HepG2 (cell line): Measurements from ENCODE around the gene ADRM1. TPM values are rescaled to one million over a fixed set of nuclear protein-coding genes. Genes with fewer than 3 reads are reported as not detected.

Experiments
- ATAC-seq: fragments of 200-7000 bp; cut with Tn5 transposase; 3 replicates; pipeline ENCODE4 v1.9.1; 2020; ENCODE audit warnings: mild to moderate bottlenecking, moderate library complexity
- BruUV-seq: library from RNA; stranded (reverse); fragments of 400-500 nt; replicated peaks from 2 replicates; lab custom pipeline; 2021; lab: Mats Ljungman, UMichigan
- CTCF ChIA-PET: fragments of 300-600 bp; formaldehyde crosslinking; extraction: SDS; loops from one replicate; lab custom pipeline; 2021; ENCODE audit warnings: low total read pairs, inconsistent platforms, low intra/inter-chr PET ratio; lab: Yijun Ruan, JAX
- POLR2A ChIA-PET: fragments of 350-600 bp; sonication (Branson Sonifier 250); formaldehyde crosslinking; loops from one replicate; lab custom pipeline; 2020; ENCODE audit warnings: antibody characterized with exemption, inconsistent platforms; lab: Yijun Ruan, JAX
- DNase-seq: peaks from one replicate; pipeline ENCODE4 v3.0.0-alpha.2; 2015; ENCODE audit warnings: low spot score
- FAIRE-seq: peaks from 3 replicates; lab custom pipeline; 2011; peaks lifted over from hg19 to GRCh38; lab: Jason Lieb, UNC
- H2AFZ ChIP-seq: one replicate; pipeline ENCODE4 v1.6.1; 2011; ENCODE audit warnings: low read length, inconsistent platforms
- H3K27ac ChIP-seq: fragments of 300-600 bp; 3 replicates; pipeline ENCODE4 v1.8.0; 2011; ENCODE audit warnings: mixed run types, mild to moderate bottlenecking, mixed read lengths, low read length, inconsistent platforms; ENCODE audit not compliant: insufficient read depth; ENCODE audit errors: extremely low read length
- H3K27me3 ChIP-seq, 2 experiments: fragments of 200-600 bp in 1 of 2; 2 replicates in 1 of 2; 3 replicates in 1 of 2; pipeline versions ENCODE4 v1.6.0 to v1.8.0; 2011; ENCODE audit warnings: low read length in 2 of 2, mild to moderate bottlenecking in 2 of 2, moderate library complexity in 2 of 2, inconsistent platforms in 1 of 2; ENCODE audit not compliant: insufficient read depth in 2 of 2, control insufficient read depth in 1 of 2
- H3K36me3 ChIP-seq, 2 experiments: fragments of 200-600 bp in 1 of 2; replicated peaks in 1 of 2; 2 replicates in 1 of 2; 3 replicates in 1 of 2; pipeline versions ENCODE4 v1.5.1 to v1.8.0; 2011; ENCODE audit warnings: low read length in 2 of 2, inconsistent platforms in 1 of 2; ENCODE audit not compliant: insufficient read depth in 2 of 2, control insufficient read depth in 1 of 2
- H3K4me1 ChIP-seq: 2 replicates; pipeline ENCODE4 v1.5.1; 2012; ENCODE audit warnings: low read length, inconsistent platforms; ENCODE audit not compliant: insufficient read depth
- H3K4me2 ChIP-seq: 2 replicates; pipeline ENCODE4 v1.6.0; 2011; ENCODE audit warnings: low read depth, low read length, inconsistent platforms
- H3K4me3 ChIP-seq, 3 experiments: fragments of 200-600 bp in 1 of 3; sonication (generic), shearing (Covaris generic) in 1 of 3; replicated peaks in 1 of 3; 2 replicates each; pipeline ENCODE4 v1.5.1; 2011 to 2016; ENCODE audit warnings: low read length in 3 of 3, inconsistent platforms in 2 of 3, low read depth in 2 of 3, mild to moderate bottlenecking in 2 of 3, control low read depth in 1 of 3, mixed read lengths in 1 of 3; ENCODE audit not compliant: insufficient read depth in 1 of 3
- H3K79me2 ChIP-seq: one replicate; pipeline ENCODE4 v1.6.1; 2011; ENCODE audit warnings: low read length, inconsistent platforms; ENCODE audit not compliant: insufficient read depth
- H3K9ac ChIP-seq: 2 replicates; pipeline ENCODE4 v1.6.0; 2011; ENCODE audit warnings: mild to moderate bottlenecking, low read depth, low read length, inconsistent platforms; ENCODE audit not compliant: insufficient read depth
- H3K9me3 ChIP-seq: 2 replicates; pipeline ENCODE4 v1.5.1; 2012; ENCODE audit warnings: mild to moderate bottlenecking, low read length
- H4K20me1 ChIP-seq: 2 replicates; pipeline ENCODE4 v1.6.0; 2011; ENCODE audit warnings: inconsistent platforms, mild to moderate bottlenecking, low read length, moderate library complexity; ENCODE audit not compliant: insufficient read depth
- ELF3 ChIP-seq: IDR thresholded peaks from 2 replicates; pipeline ENCODE4 v1.6.1; 2016; ENCODE audit warnings: missing genetic modification reagents, missing compliant biosample characterization
- MTF2 ChIP-seq: sonication (generic); formaldehyde crosslinking; IDR thresholded peaks from 2 replicates; pipeline ENCODE4 v1.5.0; 2020; ENCODE audit warnings: missing genetic modification reagents, borderline replicate concordance
- MYC ChIP-seq: sonication (generic); formaldehyde crosslinking; IDR thresholded peaks from 2 replicates; pipeline ENCODE4 v1.9.0; 2021; ENCODE audit warnings: missing genetic modification reagents, borderline replicate concordance
- PRPF4 ChIP-seq: fragments of 200-400 bp; formaldehyde crosslinking; IDR thresholded peaks from 2 replicates; pipeline ENCODE4 v1.6.1; 2016; ENCODE audit warnings: low read length, low read depth; ENCODE audit not compliant: poor library complexity, severe bottlenecking
- RBM22 ChIP-seq: fragments of 200-400 bp; formaldehyde crosslinking; optimal IDR thresholded peaks from 2 replicates; pipeline ENCODE3; 2017; ENCODE audit warnings: mild to moderate bottlenecking, low read length, moderate library complexity
- TAF1 ChIP-seq: sonication (generic); formaldehyde crosslinking; IDR thresholded peaks from 2 replicates; pipeline ENCODE4 v1.4.0; 2020; ENCODE audit warnings: missing genetic modification reagents
- ZNF281 ChIP-seq: sonication (generic); formaldehyde crosslinking; IDR thresholded peaks from 2 replicates; pipeline ENCODE4 v1.4.0; 2020; ENCODE audit warnings: missing genetic modification reagents, borderline replicate concordance
- ZNF564 ChIP-seq: sonication (generic); formaldehyde crosslinking; IDR thresholded peaks from 2 replicates; pipeline ENCODE4 v1.8.1; 2023; ENCODE audit warnings: mild to moderate bottlenecking, missing genetic modification reagents
- WGBS: methylation state at CpG from one replicate; pipeline ENCODE4 v1.1.6; 2017; ENCODE audit warnings: low lambda C conversion rate; 5-methylcytosine and 5-hydroxymethylcytosine counted together
- in situ Hi-C: cut with HindIII; loops from 2 replicates; pipeline ENCODE4 v1.10.0; 2017; ENCODE audit warnings: low pct_unique_long_range_greater_than_20kb; ENCODE audit not compliant: extremely low pct_ligation_motif_present
- intact Hi-C: fragments of 100-400 bp; cut with micrococcal nuclease; formaldehyde crosslinking; loops from one replicate; pipeline ENCODE4 v1.10.0; 2022; ENCODE audit not compliant: unreplicated experiment
- polyA plus RNA-seq, 8 experiments: library from polyadenylated mRNA; depleted of rRNA in 3 of 8; stranded (reverse) in 7 of 8; unstranded in 1 of 8; fragments of >200 nt; fragmentation: Illumina TruSeq in 4 of 8; extraction: Trizol in 4 of 8; gene quantifications; 2 replicates each; pipeline versions ENCODE4 v1.2.1 to v1.2.3, GENCODE V29; 2011 to 2016; ENCODE audit warnings: low read depth in 4 of 8, missing spikeins in 1 of 8, mixed read lengths in 1 of 8; ENCODE audit not compliant: insufficient read depth in 1 of 8
- total RNA-seq, 5 experiments: library from RNA; depleted of rRNA; stranded (reverse); fragments of >200 nt; fragmentation: Illumina TruSeq; extraction: Trizol; gene quantifications; 2 replicates each; pipeline ENCODE4 v1.2.3, GENCODE V29; 2016; ENCODE audit warnings: low read depth in 1 of 5
- TF ChIP-seq, protein P1 (sequence below), 2 experiments: fragments of 450-650 bp in 1 of 2; sonication (generic) in 1 of 2; formaldehyde crosslinking in 1 of 2; IDR thresholded peaks; 2 replicates each; pipeline versions ENCODE4 v1.6.1 to v1.8.0; 2016 to 2022; ENCODE audit warnings: antibody characterized with exemption in 1 of 2, mild to moderate bottlenecking in 1 of 2, missing genetic modification reagents in 1 of 2

The ADRM1 gene
- total and polyA plus RNA-seq, 2 of the 13 experiments (the other 11 are each of a cell fraction or from before 2014, with no cell fraction given) = 92.9 to 154 TPM

DNA sequence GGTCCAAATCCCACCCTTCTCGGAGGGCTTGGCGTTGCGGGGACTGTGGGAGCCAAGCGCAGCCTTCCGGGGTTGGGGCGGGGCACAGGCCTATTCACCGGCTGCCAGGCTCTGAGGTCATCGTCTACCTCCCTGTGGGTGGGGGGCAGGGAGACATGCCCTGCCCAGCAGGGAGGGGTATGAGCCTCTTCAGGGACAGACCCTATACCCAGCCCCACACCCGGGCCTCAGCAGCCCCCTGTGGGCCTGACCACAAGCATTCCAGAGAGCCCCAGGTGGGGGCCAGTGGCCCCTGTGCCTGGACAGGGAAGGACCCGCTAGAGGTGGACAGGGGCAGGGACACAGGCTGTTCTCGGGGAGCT lies 52.7 kb downstream of the ADRM1 start:
- POLR2A ChIA-PET = interaction anchor here (0.6 to 5.1 kb wide), 3 partner anchors 12 to 31 kb away, joined by 3 to 78 read pairs (median 6); partner anchors contain the start of genes LAMA5 and RPS21
- TF ChIP-seq, protein P1, sequence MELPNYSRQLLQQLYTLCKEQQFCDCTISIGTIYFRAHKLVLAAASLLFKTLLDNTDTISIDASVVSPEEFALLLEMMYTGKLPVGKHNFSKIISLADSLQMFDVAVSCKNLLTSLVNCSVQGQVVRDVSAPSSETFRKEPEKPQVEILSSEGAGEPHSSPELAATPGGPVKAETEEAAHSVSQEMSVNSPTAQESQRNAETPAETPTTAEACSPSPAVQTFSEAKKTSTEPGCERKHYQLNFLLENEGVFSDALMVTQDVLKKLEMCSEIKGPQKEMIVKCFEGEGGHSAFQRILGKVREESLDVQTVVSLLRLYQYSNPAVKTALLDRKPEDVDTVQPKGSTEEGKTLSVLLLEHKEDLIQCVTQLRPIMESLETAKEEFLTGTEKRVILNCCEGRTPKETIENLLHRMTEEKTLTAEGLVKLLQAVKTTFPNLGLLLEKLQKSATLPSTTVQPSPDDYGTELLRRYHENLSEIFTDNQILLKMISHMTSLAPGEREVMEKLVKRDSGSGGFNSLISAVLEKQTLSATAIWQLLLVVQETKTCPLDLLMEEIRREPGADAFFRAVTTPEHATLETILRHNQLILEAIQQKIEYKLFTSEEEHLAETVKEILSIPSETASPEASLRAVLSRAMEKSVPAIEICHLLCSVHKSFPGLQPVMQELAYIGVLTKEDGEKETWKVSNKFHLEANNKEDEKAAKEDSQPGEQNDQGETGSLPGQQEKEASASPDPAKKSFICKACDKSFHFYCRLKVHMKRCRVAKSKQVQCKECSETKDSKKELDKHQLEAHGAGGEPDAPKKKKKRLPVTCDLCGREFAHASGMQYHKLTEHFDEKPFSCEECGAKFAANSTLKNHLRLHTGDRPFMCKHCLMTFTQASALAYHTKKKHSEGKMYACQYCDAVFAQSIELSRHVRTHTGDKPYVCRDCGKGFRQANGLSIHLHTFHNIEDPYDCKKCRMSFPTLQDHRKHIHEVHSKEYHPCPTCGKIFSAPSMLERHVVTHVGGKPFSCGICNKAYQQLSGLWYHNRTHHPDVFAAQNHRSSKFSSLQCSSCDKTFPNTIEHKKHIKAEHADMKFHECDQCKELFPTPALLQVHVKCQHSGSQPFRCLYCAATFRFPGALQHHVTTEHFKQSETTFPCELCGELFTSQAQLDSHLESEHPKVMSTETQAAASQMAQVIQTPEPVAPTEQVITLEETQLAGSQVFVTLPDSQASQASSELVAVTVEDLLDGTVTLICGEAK (IDR thresholded peaks at IDR 0.05) = no peak
- TF ChIP-seq, protein P1 (CRISPR knock-in tag; IDR thresholded peaks at IDR 0.05) = 0 out of 2 replicates have a peak, but pooled peaks have one; percentile 4
- TF ChIP-seq ELF3 (no peak), ZNF564 (CRISPR knock-in tag) (peak; percentile 89), RBM22 (no peak), ZNF281 (CRISPR knock-in tag) (peak; percentile 32; the same call in 1 of the 2 replicates), MTF2 (CRISPR knock-in tag) (no peak), PRPF4 (peak; percentile 73), TAF1 (no peak), MYC (CRISPR knock-in tag) (0 out of 2 replicates have a peak, but pooled peaks have one; percentile 9)

More for the DNA sequence above, 52.7 kb downstream of the ADRM1 start:
- no peak overlapping the region for H3K4me2 ChIP-seq
- peaks cover 21% of the 10 kb centered on the region for H3K79me2 ChIP-seq
- no peaks in the 10 kb centered on the region for H3K9me3 ChIP-seq
- no peak overlapping the region for H2AFZ ChIP-seq
- H3K27ac ChIP-seq = peak overlapping the region; percentile 9
- CTCF ChIA-PET = no interaction called here
- 75% methylated on average over 9 of the region's 11 CpGs for WGBS
- H3K27me3 ChIP-seq = no peaks in the 10 kb centered on the region
- no peak for ATAC-seq
- BruUV-seq = no TSS peak
- intact Hi-C loops (loop anchor here (2.0 kb wide), 1 partner anchor 15 kb away; no protein-coding TSS in a partner anchor), in situ Hi-C loops (no loop called here)
- H4K20me1 ChIP-seq = peaks cover 20% of the 10 kb centered on the region; the same call in 1 of the 2 replicates
- peak; percentile 52 for DNase-seq
- FAIRE-seq = no peak
- H3K36me3 ChIP-seq = peaks cover 40 to 42% of the 10 kb centered on the region in 2 experiments
- no peak overlapping the region for H3K4me3 ChIP-seq
- H3K4me1 ChIP-seq = peaks cover 49% of the 10 kb centered on the region
- H3K9ac ChIP-seq = no peak overlapping the region
